Hindlimb muscle (tissue), 1 donor: ENCODE results near the gene PCDH12. TPM values are rescaled to one million over a fixed set of nuclear protein-coding genes. Genes with fewer than 3 reads are reported as not detected.
A peak's percentile ranks its signal among the peaks of the same experiment; 100 is the strongest.
"Not testable (repeated sequence)": the region's sequence is repeated elsewhere in the genome, so short reads cannot be mapped to it uniquely, and the experiment has no call there.

Experiments used
- DNase-seq: peaks from one replicate; pipeline ENCODE4 v3.0.0-alpha.2; 2013
- polyA plus RNA-seq: library from polyadenylated mRNA; unstranded; fragments of 120-200 nt; gene quantifications from one replicate; pipeline ENCODE4 v1.2.1, GENCODE V29; 2013; ENCODE audit not compliant: insufficient read length

The PCDH12 gene
- polyA plus RNA-seq, 1 donor: 16.9 TPM

DNA sequence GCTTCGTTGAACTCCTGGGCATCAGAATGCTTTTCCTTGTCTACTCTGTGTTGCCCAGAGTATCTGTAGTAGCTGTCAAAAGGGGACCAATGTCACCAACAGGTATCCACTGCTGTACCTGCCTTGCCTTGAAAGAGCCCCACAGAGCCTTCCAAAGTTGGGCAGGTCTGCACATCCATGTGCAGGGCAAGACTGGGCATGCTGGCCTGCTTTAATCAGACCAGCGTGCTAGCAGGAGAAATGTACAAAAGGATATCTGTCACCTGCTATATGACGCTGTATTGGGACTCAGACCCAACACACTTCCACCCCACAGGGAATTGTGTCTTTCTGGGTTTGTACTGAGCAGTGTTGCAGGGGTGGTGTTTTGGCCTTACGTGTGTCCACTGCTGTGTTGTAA lies 22.5 kb downstream of the PCDH12 start:
- DNase-seq: no peak

DNA sequence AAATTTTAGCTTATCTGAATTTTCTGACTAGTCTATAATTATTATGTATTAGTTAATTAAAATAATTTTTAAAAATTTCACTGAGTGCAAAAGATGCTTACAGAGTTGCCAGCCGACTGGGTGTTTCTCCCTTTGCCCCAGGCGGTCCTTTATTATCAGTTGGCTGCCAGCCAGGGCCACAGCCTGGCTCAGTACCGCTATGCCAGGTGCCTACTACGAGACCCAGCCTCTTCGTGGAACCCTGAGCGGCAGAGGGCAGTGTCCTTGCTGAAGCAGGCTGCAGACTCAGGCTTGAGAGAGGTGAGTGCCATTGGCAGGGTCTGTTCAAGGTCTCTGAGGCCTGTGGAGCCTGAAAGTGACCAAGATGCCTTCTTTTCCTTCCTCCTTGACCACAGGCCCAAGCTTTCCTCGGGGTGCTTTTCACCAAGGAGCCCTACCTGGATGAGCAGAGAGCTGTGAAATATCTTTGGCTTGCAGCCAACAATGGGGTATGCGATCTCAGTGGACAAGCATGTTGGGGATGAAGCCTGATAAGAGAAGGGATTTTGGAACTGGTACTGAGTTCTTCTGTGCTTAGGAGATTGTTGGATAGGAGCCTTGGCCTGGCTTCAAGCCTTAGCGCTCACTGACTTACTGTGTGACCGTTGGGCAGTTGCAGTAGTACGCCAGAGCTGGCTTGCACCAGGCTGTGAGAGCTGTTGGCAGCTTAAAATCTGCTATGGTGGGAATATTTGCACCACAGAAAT lies 23.7 kb downstream of the PCDH12 start:
- DNase-seq: no peak

DNA sequence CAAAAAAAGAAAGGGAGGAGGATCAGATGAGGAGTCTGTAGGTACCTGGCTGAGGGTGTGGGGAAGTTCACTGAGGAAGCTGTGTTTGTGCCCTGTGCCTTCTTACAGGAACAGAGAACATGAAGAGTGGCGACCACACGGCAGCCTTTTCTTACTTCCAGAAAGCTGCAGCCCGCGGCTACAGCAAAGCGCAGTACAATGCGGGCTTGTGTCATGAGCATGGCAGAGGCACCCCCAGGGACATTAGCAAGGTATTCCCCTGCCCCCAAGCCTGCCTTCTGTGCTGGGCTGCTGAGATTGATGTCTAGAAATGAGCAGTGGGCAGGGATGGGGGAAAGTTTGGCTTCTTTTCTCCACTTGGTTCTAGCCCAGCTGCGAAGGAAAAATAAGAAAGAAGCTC lies 24.9 kb downstream of the PCDH12 start:
- no peak for DNase-seq

DNA sequence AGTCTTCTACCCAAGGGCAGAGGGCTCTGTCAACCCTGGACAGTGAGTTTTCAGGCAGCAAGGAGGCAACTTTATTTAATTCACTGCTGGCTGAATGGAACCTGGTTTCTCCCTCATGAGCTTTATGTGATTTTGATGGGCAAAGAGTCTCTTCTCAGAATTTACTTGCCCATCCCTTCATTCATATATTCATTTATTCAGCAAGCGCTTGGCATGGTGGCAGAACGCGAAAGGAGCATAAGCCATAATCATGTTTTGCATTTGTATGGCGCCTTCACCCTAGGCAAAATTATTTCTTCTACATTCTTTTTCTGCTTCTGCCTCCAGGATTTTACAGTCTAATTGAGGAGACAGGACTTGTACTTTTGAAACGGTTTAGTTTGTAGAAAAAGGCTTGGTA lies 26.3 kb downstream of the PCDH12 start:
- no peak for DNase-seq

DNA sequence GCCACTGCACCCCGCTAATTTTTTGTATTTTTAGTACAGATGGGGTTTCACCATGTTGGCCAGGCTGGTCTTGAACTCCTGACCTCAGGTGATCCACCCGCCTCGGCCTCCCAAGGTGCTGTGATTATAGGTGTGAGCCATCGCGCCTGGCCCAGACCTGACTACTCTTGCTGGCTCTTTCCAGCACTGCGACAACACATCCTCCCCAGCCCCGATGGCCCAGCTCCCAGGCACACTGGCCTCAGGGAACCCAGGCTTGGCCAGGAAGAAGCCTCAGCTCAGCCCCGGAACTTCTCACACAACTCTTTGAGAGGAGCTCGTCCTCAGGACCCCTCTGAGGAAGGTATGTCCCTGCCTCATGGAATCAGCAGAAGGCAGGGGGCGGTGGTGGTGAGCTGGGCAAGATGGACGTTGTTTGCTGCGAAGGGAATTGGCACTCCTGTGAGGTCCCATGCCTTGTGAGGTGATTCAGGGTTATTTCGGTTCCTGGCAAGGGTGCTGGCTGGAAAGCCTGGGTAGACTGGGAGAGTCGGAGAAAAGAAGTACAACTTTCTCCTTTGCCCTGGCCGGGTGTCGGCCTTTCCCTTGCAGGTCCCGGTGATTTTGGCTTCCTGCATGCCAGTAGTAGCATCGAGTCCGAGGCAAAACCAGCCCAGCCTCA lies 28.5 kb downstream of the PCDH12 start:
- DNase-seq: no peak

DNA sequence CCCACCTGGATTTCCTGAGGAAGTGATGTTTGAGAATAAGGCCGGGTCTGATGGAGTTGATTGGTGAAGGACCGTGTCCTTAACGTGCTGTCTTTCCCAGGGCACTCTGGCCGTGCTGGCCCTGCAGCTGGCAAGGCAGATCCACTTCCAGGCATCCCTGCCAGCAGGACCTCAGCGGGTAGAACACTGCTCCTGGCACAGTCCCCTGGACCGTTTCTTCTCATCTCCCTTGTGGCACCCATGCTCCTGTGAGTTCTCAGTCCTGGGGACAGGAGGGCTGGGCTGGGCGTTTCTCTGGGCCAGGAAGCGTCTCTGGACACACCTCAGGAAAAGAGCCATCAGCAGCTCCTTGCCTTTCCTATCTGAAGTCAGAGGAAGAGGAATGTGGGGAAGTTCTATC lies 30.0 kb downstream of the PCDH12 start:
- no peak for DNase-seq

DNA sequence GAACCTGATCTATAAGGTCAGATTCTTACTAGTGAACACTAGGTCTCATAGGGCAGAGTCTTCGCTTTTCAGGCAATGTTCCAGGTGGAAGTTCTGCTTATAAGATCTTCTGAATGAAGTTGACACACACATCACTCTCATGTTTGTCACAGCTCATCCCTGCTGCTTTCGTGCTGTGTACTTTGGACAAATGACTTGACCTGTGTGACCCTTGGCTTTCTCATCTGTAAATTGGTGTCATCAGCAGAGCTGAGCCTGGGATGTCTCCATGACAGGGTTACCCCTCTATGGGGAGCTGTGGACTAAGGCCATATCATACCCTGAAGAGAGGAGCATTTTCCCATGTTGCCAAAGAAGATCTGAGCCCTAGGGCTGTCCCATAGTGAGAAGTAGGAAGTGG lies 31.6 kb downstream of the PCDH12 start:
- no peak for DNase-seq

DNA sequence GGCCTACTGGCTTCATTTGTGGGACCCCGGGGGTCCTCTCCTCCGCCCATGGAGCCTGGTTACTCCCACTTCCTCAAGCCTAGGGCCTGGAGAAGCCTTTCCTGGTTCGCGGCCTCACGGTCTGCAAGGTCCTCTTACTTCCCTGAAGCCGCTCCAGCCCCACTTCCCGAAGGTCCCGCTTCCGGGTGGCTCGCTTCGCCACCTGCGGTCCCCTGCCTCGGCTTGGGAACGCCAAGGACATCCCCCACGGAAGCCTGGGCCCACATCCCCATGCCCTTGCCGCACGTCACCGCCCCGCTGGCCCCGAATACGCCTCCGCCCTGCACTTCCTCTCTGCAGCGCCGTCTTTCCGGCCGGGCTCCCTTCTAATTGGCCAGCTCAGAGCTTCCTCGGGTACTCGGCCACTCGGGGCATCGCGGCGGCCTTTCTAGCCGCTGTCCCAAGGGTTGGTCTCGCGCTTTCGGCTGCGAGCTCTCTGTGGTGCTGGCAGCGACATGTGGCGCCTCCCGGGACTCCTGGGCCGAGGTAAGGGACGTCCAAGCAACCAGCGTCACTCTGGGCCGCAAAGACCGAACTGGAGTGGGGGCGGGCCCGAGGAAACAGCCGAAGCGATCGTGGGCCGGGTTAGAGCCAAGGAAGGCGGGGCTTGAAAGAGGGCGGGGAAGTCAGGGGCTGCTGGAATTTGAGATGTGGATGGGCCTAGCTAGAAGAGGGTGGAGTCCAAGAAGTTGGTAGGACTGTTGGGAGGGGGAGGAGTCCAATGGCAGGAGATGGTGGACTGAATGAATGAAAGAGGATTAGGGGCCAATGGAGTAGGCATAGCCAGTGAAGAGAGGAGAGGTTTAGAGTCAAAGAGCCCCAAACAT lies 34.3 kb downstream of the PCDH12 start, which contains the start of gene DELE1:
DELE1 (plus strand) TSS at position 424 of the 866 bp plus-strand sequence; CDS start at position 495, 71 bp downstream.
- peak; percentile 95 for DNase-seq

DNA sequence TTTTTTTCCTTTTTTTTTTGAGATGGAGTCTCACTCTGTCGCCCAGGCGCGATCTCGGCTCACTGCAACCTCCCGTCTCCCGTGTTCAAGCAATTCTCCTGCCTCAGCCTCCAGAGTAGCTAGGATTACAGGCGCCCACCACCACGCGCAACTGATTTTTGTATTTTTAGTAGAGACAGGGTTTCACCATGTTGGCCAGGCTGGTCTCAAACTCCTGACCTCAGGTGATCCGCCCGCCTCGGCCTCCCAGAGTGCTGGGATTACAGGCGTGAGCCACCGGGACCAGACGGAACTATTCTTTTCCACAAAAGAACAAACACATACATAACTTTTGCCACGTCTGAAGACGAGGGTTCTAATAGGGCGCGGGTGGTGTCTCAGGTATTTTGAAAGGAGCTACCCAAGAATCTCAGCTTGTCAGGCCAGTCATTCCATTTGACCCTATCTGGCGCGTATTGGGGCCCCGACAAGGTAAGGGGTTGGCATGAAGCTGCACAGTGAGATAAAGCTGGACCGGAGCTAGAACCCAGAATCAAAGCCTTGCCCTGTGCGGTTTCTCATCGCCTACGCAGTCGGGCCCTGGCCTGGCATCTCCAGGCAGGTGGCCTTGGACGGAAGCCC lies 35.1 kb downstream of the PCDH12 start:
- DNase-seq: not testable (repeated sequence)

DNA sequence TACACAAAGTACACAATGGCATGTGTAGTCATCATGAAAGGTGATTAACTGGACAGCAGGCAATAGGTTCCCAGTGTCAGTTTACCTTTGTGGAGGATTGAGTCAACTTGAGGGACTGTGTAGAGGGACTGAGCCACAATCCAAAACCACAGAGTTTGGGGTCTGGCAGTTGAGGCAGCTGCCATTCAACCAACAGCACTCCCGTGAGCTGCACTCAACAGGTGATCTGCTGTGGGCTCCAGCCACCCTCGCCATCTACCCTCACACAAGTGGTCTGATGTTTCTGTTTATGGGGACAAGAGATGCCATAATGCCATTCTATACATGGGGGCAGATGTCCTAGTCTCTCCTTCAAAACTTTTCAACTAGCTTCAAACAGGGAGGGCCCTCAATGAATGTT lies 37.2 kb downstream of the PCDH12 start:
- no peak for DNase-seq

DNA sequence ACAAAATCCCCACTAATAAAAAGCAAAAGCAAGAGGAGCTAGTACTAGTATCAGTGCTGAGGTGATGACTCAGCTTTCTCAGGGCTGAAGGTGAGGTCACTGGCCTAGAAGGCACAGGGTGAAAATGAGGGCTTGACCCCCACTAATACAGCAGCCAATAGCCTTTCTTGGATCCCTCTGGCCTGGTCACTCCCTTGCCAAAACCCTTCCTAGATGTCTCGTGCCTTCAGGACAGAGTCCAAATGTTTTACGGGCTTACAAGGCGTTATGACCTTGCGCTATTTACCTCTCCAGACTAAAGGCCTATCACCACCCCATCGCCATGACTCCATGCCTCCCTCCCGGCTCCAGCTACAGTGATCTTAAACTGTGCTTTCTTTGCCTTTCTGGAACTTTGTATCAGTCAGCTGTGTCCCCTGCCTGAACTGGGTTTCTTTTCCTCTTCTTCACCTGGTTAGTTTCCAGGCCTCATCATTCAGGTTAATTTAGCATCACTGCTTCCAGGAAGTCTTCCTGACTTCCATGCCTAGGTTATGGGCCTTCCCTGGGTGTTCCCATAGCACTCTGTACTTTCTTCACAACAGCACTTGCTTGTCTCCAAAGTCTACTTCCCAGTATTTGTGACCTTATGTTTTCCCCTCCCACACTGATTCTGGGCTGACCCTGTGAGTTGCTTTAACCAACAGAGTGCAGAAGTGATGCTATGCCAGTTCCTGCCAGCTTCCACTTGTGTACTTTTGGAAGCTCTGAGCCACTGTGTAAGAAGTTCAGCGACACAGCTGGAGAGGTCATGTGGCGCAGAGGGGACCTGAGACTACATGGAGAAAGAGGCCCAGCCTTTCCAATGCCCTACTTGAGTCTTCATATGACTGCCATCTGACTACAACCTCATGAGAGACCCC lies 38.5 kb downstream of the PCDH12 start:
- DNase-seq: no peak

DNA sequence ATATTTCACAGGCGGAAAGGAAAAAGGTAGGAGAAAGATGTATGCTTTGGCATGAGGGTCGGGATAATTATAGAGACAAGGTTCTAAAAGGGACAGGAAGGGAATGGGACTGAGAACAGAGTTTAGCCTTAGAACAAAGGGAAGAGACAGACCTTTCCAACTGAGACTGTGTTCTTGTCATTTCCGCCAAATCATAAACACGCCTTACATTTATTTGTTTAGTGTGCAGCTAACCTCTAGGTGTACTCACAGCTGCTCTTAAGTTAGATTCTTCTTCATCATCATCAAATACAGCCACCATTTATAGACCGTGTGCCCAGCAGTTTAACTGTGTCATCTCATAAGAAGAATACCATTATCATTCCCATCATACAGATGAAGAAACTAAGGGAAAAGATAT lies 40.2 kb downstream of the PCDH12 start:
- no peak for DNase-seq

DNA sequence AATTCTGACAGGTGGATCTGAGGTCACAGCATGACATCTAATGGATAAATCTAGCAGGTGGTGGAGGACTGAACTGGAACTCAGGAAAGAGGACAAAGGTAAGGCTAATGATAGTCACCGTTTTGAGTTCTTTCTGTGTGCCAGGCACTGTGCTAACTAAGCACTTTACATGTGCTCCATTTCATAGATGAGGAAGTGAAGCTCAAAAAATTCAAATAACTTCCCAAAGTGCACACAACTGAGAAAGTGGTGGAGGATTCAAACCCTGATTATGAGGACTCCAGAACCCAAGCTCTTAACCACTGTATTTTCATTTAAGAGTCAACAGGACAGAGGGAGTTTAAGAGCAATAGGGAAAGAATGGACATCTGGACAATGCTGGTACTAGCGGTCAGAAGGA lies 41.5 kb downstream of the PCDH12 start:
- no peak for DNase-seq

DNA sequence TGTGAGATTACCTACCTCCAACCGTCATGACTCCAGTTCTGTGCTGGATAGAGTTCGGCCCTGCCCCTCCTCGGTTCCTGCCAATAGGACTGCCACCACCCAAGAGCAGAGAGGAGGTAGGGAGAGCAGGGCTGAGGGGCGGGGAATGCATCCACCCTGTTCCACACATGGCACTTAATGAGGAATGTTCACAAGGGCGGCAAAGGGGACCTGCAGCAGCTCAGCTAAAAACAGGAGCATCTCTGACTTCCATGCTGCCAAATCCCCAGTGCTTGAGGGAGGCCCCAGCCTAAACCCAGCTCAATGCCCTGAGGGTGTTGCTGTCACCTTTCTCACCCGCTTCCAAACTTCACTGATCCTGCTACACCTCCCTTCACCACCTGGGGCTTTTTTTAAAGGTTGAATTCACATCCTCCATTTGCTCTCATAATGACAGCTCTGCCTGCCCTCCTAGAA lies 42.1 kb downstream of the PCDH12 start:
- DNase-seq: no peak

DNA sequence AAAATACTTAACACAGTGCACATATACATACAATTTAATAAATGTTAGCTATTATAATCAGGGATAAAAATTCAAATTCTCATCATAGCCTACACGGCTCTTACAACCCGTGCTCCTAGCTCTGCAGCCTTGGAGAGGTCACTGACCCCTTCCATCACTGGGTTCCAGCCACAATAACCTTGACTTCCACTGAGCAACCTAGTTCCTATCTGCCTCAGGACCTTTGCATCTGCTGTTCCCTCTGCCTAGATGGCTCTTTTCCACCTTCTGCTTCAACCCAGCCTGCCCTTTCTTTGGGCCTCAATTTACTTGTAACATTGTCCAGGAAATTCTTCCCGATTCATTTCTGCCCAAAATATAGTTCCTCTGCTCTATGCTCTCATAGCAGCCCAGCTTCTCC lies 43.2 kb downstream of the PCDH12 start:
- DNase-seq: no peak

DNA sequence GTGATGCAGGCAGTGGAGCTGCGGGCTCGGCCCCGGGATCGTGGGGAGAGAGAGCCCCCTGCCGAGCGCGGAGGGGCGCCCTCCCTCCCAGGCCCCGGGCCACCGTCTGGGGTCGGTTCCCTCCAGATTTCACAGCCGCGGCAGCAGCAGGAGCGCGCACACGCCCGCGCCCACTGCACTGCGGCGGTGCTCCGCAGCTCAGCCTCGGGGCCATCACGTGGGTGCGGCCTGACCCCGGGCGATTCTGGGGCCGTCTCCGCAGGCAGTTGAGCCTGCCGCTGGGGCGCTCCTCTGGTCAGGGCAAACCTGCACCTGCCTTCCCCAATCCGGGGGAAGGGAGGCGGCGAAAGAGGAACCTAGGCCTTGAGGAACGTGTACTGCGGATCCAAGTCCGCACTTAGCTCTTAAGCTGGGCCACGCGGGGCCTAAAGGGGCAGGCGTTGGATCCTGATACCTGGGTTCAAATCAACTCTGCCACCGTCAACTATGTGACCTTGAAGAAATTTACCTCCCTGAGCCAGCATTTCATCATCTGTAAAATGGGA lies 43.7 kb downstream of the PCDH12 start:
- DNase-seq: peak; percentile 48

DNA sequence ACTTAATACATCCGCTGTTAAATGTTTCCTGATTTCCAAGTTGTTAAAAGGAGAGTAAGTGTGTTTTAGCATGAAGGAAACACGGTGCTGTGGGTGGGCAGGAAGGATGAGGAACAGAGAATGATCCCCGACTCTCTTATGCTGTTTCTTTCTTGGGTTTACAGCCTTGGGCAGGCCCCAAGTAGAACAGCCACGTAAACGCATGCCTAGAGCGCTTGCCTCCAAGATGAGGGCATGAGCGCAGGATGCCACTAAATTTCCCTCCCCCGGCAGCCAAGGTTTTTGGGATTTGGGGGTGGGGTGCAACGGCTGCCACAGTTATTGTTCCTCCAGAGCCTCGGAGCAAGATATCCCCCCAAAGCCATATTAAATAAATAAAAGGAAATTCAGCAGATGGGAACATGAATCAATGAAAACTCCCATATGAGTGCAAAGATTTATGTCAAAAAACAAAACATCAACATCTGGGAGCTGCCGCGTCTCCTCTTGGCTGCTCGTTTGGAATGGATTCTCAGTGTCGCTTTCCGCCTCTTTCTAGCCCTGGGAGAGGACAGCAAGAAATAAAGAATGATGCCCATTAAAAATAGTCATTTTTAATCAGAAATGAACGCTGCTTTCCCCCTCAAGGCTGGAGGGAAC lies 44.3 kb downstream of the PCDH12 start:
- DNase-seq: no peak

DNA sequence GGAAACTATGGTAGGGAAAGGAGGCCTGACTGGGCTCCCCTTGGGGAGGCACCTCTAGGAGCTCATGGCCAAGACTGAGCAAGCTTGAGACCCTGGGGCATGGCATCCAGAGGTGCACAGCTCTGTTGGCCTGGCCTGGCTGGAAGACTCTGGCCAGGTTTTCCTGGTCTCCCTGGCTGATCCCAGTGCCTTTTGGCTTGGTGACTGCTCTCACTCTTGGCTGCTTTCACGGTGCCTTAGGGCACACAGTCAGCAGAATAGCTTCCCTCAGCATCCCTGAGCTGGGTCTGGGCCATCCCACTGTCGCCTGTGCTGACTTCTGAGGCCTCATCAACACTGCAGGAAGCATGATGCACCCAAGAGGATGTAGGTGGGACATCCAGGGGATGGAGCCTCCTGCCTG lies 47.7 kb downstream of the PCDH12 start:
- no peak for DNase-seq

DNA sequence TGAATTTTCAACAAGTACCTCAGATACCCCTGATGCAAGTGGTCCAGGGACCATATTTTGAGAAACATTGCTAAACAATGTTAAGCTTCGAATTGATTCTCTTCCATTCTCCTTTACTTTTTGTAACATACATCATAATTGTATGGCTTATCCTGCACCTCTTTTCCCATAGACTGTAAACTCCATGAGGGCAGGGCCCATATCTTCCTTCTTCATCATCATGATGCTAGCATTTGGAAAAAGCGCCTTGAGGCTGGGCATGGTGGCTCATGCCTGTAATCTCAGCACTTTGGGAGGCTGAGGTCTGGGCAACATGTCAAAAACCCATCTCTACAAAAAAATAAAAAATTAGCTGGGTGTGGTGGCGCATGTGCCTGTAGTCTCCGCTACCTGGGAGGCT lies 48.8 kb downstream of the PCDH12 start:
- DNase-seq: no peak

DNA sequence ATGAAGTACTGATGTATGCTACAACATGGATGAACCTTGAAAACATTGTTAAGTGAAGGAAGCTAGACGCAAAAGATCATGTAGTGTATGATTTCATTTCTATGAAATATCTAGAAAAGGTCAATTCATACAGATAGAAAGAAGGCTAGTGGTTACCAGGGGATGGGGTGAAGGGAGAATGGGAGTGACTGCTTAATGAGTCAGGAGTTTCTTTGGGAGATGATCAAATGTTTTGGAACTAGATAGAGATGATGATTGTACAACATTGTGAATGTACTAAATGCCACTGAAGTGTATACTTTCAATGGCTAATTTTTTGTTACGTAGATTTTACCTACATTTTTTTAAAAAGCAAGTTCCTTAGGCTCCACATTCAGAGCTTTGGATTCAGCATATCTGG lies 49.2 kb downstream of the PCDH12 start:
- DNase-seq: no peak

DNA sequence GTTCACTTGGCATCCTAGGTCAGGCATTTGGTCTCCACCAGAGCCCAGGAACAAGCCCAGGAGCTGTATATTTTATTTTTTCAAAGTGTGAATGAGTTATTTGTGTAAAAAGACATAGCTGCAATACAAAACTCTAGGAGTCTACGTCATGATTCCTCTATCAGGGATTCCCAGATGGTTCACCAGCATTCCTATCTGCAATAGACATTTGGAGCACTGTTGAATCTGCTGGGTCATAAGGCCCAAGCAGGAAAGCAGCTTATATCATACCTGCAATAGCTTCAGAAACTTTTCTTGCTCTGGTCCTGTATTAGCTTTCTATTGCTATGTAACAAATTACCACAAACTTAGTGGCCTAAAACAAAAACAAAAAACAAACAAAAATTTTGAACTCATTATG lies 51.0 kb downstream of the PCDH12 start:
- no peak for DNase-seq
